Measurements from ENCODE around the gene CAPNS1. TPM values are rescaled to one million over a fixed set of nuclear protein-coding genes. Genes with fewer than 3 reads are reported as not detected.
"Not testable (repeated sequence)": the region's sequence is repeated elsewhere in the genome, so short reads cannot be mapped to it uniquely, and the experiment has no call there.

CAPNS1 gene
- total RNA-seq, 1 donor from 2014 or later: 431 TPM

- Mint-ChIP-seq H3K36me3 (ENCODE audit: low read depth) (no peaks in the 10 kb centered on the region), H3K27ac (no peak overlapping the region), H3K4me3 (ENCODE audit: low read depth) (no peak overlapping the region), H3K27me3 (ENCODE audit: low read depth) (no peaks in the 10 kb centered on the region), H3K9me3 (no peaks in the 10 kb centered on the region), H3K4me1 (ENCODE audit: low read depth) (peaks cover 6% of the 10 kb centered on the region)
- no peak for DNase-seq (ENCODE audit: low spot score)
- intact Hi-C loops (cut with micrococcal nuclease): no loop called here
Observed at GRCh38 chr19:36172852-36173251, 33.0 kb downstream of the CAPNS1 start.

GRCh38 chr19:36173846-36174245, 34.0 kb downstream of the CAPNS1 start:
- intact Hi-C loops (cut with micrococcal nuclease); H3K9me3 Mint-ChIP-seq; DNase-seq (ENCODE audit: low spot score); H3K27me3 Mint-ChIP-seq (ENCODE audit: low read depth); H3K4me1 Mint-ChIP-seq (ENCODE audit: low read depth); H3K27ac Mint-ChIP-seq; H3K36me3 Mint-ChIP-seq (ENCODE audit: low read depth); H3K4me3 Mint-ChIP-seq (ENCODE audit: low read depth): not testable (repeated sequence)

GRCh38 chr19:36179077-36179476, 39.2 kb downstream of the CAPNS1 start:
- H3K9me3 Mint-ChIP-seq; intact Hi-C loops (cut with micrococcal nuclease); H3K36me3 Mint-ChIP-seq (ENCODE audit: low read depth); H3K27ac Mint-ChIP-seq; DNase-seq (ENCODE audit: low spot score); H3K4me1 Mint-ChIP-seq (ENCODE audit: low read depth); H3K4me3 Mint-ChIP-seq (ENCODE audit: low read depth); H3K27me3 Mint-ChIP-seq (ENCODE audit: low read depth): not testable (repeated sequence)

- H3K4me3 Mint-ChIP-seq (ENCODE audit: low read depth): no peak overlapping the region
- DNase-seq (ENCODE audit: low spot score): no peak
- intact Hi-C loops (cut with micrococcal nuclease): no loop called here
- H3K27me3 Mint-ChIP-seq (ENCODE audit: low read depth): no peaks in the 10 kb centered on the region
- no peaks in the 10 kb centered on the region for H3K4me1 Mint-ChIP-seq (ENCODE audit: low read depth)
- H3K9me3 Mint-ChIP-seq: no peaks in the 10 kb centered on the region
- no peak overlapping the region for H3K27ac Mint-ChIP-seq
- H3K36me3 Mint-ChIP-seq (ENCODE audit: low read depth): peaks cover 2% of the 10 kb centered on the region
Observed at GRCh38 chr19:36182612-36183244, 42.9 kb downstream of the CAPNS1 start.

GRCh38 chr19:36183245-36183628, 43.4 kb downstream of the CAPNS1 start:
- H3K9me3 Mint-ChIP-seq: no peaks in the 10 kb centered on the region
- no peak for DNase-seq (ENCODE audit: low spot score)
- no peaks in the 10 kb centered on the region for H3K4me1 Mint-ChIP-seq (ENCODE audit: low read depth)
- H3K36me3 Mint-ChIP-seq (ENCODE audit: low read depth): peaks cover 2% of the 10 kb centered on the region
- no peak overlapping the region for H3K27ac Mint-ChIP-seq
- intact Hi-C loops (cut with micrococcal nuclease): no loop called here
- no peaks in the 10 kb centered on the region for H3K27me3 Mint-ChIP-seq (ENCODE audit: low read depth)
- H3K4me3 Mint-ChIP-seq (ENCODE audit: low read depth): no peak overlapping the region

- H3K9me3 Mint-ChIP-seq; intact Hi-C loops (cut with micrococcal nuclease); DNase-seq (ENCODE audit: low spot score); H3K27ac Mint-ChIP-seq; H3K36me3 Mint-ChIP-seq (ENCODE audit: low read depth); H3K4me1 Mint-ChIP-seq (ENCODE audit: low read depth); H3K27me3 Mint-ChIP-seq (ENCODE audit: low read depth); H3K4me3 Mint-ChIP-seq (ENCODE audit: low read depth): not testable (repeated sequence)
Observed at GRCh38 chr19:36186722-36187121, 46.9 kb downstream of the CAPNS1 start.

GRCh38 chr19:36196249-36196648, 56.4 kb downstream of the CAPNS1 start:
- Mint-ChIP-seq H3K9me3 (no peaks in the 10 kb centered on the region), H3K36me3 (ENCODE audit: low read depth) (no peaks in the 10 kb centered on the region), H3K4me1 (ENCODE audit: low read depth) (no peaks in the 10 kb centered on the region), H3K27ac (no peak overlapping the region), H3K27me3 (ENCODE audit: low read depth) (no peaks in the 10 kb centered on the region), H3K4me3 (ENCODE audit: low read depth) (no peak overlapping the region)
- no peak for DNase-seq (ENCODE audit: low spot score)
- intact Hi-C loops (cut with micrococcal nuclease): no loop called here

- no peaks in the 10 kb centered on the region for H3K36me3 Mint-ChIP-seq (ENCODE audit: low read depth)
- intact Hi-C loops (cut with micrococcal nuclease): no loop called here
- no peaks in the 10 kb centered on the region for H3K9me3 Mint-ChIP-seq
- no peaks in the 10 kb centered on the region for H3K27me3 Mint-ChIP-seq (ENCODE audit: low read depth)
- no peak overlapping the region for H3K27ac Mint-ChIP-seq
- no peaks in the 10 kb centered on the region for H3K4me1 Mint-ChIP-seq (ENCODE audit: low read depth)
- no peak for DNase-seq (ENCODE audit: low spot score)
- H3K4me3 Mint-ChIP-seq (ENCODE audit: low read depth): no peak overlapping the region
Observed at GRCh38 chr19:36198119-36198518, 58.3 kb downstream of the CAPNS1 start.

Other genes starting within 250 kb of the CAPNS1 start
- 109 and 117 TPM in 2 replicates for gene NFKBID, start 239.5 kb upstream of the CAPNS1 start, total RNA-seq
- 53.9 and 57.2 TPM in 2 replicates for gene HCST, start 237.5 kb upstream of the CAPNS1 start, total RNA-seq
- gene TYROBP, start 231.8 kb upstream of the CAPNS1 start, total RNA-seq: 0.39 TPM in 1 of 2 replicates, not detected in the other
- gene LRFN3, start 203.7 kb upstream of the CAPNS1 start, total RNA-seq: 10.7 and 10.8 TPM in 2 replicates
- gene SDHAF1, start 144.9 kb upstream of the CAPNS1 start, total RNA-seq: 20.0 and 20.8 TPM in 2 replicates
- gene SYNE4, start 131.3 kb upstream of the CAPNS1 start, total RNA-seq: 1.9 and 2.6 TPM in 2 replicates
- gene ALKBH6, start 125.9 kb upstream of the CAPNS1 start, total RNA-seq: 49.9 and 54.3 TPM in 2 replicates
- 1.9 and 2.4 TPM in 2 replicates for gene CLIP3, start 107.2 kb upstream of the CAPNS1 start, total RNA-seq
- gene THAP8, start 85.8 kb upstream of the CAPNS1 start, total RNA-seq: 1.8 and 2.2 TPM in 2 replicates
- 22.3 and 22.5 TPM in 2 replicates for gene WDR62, start 85.2 kb upstream of the CAPNS1 start, total RNA-seq
- not detected in 2 replicates for gene OVOL3, start 28.9 kb upstream of the CAPNS1 start, total RNA-seq
- 68.9 and 75.3 TPM in 2 replicates for gene POLR2I, start 25.2 kb upstream of the CAPNS1 start, total RNA-seq
- 143 and 147 TPM in 2 replicates for gene TBCB, start 24.6 kb upstream of the CAPNS1 start, total RNA-seq
- not detected in 2 replicates for gene COX7A1, start 12.4 kb downstream of the CAPNS1 start, total RNA-seq
- 1.5 and 2.4 TPM in 2 replicates for gene ZNF565, start 74.6 kb downstream of the CAPNS1 start, total RNA-seq
- gene ZNF146, start 75.0 kb downstream of the CAPNS1 start, total RNA-seq: 82.3 and 86.4 TPM in 2 replicates
- 2.0 and 2.4 TPM in 2 replicates for gene ZFP14, start 239.1 kb downstream of the CAPNS1 start, total RNA-seq